GM18505 (cell line): ENCODE results near the gene NUDT3.
A peak's percentile ranks its signal among the peaks of the same experiment; 100 is the strongest.

Experiments used
- ATAC-seq: cut with Tn5 transposase; IDR thresholded peaks from one replicate; pipeline ENCODE4 v1.9.1; 2021; ENCODE audit not compliant: unreplicated experiment
- POLR2A ChIP-seq: IDR thresholded peaks from 4 replicates; pipeline ENCODE4 v1.6.1; 2011; ENCODE audit warnings: borderline replicate concordance; ENCODE audit not compliant: insufficient read depth, insufficient read length; ENCODE audit errors: extremely low read depth

The NUDT3 gene

GRCh38 chr6:34243901-34244884, 148.3 kb downstream of the NUDT3 start:
- ATAC-seq: no peak
- peak; percentile 10 for TF ChIP-seq POLR2A

GRCh38 chr6:34243131-34243771, 149.2 kb downstream of the NUDT3 start:
- TF ChIP-seq POLR2A: no peak

GRCh38 chr6:34242252-34243130, 150.0 kb downstream of the NUDT3 start:
- no peak for ATAC-seq
- TF ChIP-seq POLR2A: peak; percentile 23

More at GRCh38 chr6:34243131-34243771, 149.2 kb downstream of the NUDT3 start:
- ATAC-seq: no peak

- no peak for ATAC-seq
- no peak for TF ChIP-seq POLR2A
Measured at GRCh38 chr6:34241351-34242215, 150.9 kb downstream of the NUDT3 start.

- no peak for TF ChIP-seq POLR2A
- ATAC-seq: no peak
Measured at GRCh38 chr6:34240329-34241248, 151.9 kb downstream of the NUDT3 start.

- no peak for ATAC-seq
- no peak for TF ChIP-seq POLR2A
Measured at GRCh38 chr6:34239893-34240292, 152.6 kb downstream of the NUDT3 start.

- no peak for ATAC-seq
Measured at GRCh38 chr6:34239500-34239825, 153.0 kb downstream of the NUDT3 start.

GRCh38 chr6:34238585-34239499, 153.6 kb downstream of the NUDT3 start:
- ATAC-seq: no peak

More at GRCh38 chr6:34239500-34239825, 153.0 kb downstream of the NUDT3 start:
- no peak for TF ChIP-seq POLR2A

GRCh38 chr6:34237722-34238584, 154.5 kb downstream of the NUDT3 start:
- ATAC-seq: no peak
- TF ChIP-seq POLR2A: no peak

More at GRCh38 chr6:34238585-34239499, 153.6 kb downstream of the NUDT3 start:
- TF ChIP-seq POLR2A: no peak

- ATAC-seq: peak; percentile 14
- no peak for TF ChIP-seq POLR2A
Measured at GRCh38 chr6:34237316-34237721, 155.2 kb downstream of the NUDT3 start.
